K562 (cell line): Measurements from ENCODE around the gene DHRS12. TPM values are rescaled to one million over a fixed set of nuclear protein-coding genes. Genes with fewer than 3 reads are reported as not detected.

Experiments used
- ATAC-seq: fragments of 200-7000 bp; cut with Tn5 transposase; 3 replicates; pipeline ENCODE4 v1.9.1; 2020; ENCODE audit warnings: moderate library complexity
- BruUV-seq: library from RNA; stranded (reverse); fragments of 400-500 nt; replicated peaks from 2 replicates; lab custom pipeline; 2021; lab: Mats Ljungman, UMichigan
- CTCF ChIA-PET: fragments of 300-600 bp; formaldehyde crosslinking; extraction: SDS; loops from one replicate; lab custom pipeline; 2021; ENCODE audit warnings: low intra/inter-chr PET ratio; lab: Yijun Ruan, JAX
- POLR2A ChIA-PET: fragments of 300-600, 350-650 bp; sonication (Branson Sonifier 250); formaldehyde crosslinking; extraction: SDS; loops from one replicate; lab custom pipeline; 2021; ENCODE audit warnings: antibody characterized with exemption, inconsistent platforms; lab: Yijun Ruan, JAX
- DNase-seq, 4 experiments: peaks; one replicate each; pipeline versions ENCODE4 v3.0.0 to v3.0.0-alpha.2; 2011 to 2018; ENCODE audit warnings: low spot score in 3 of 4, mixed read lengths in 3 of 4; ENCODE audit errors: extremely low read depth in 1 of 4
- FAIRE-seq: peaks from 2 replicates; lab custom pipeline; 2011; peaks lifted over from hg19 to GRCh38; lab: Jason Lieb, UNC
- H2AFZ ChIP-seq: 2 replicates; pipeline ENCODE4 v1.6.0; 2011; ENCODE audit warnings: low read depth, low read length, control low read depth, inconsistent platforms
- H3K27ac ChIP-seq: fragments of 200-600 bp; 3 replicates; pipeline ENCODE4 v1.8.0; 2011; ENCODE audit warnings: low read depth, mild to moderate bottlenecking, control low read depth, inconsistent platforms, low read length, moderate library complexity, mixed read lengths; ENCODE audit errors: extremely low read depth
- H3K27me3 ChIP-seq, 2 experiments: fragments of 300-600 bp in 1 of 2; 2 replicates in 1 of 2; 3 replicates in 1 of 2; pipeline versions ENCODE4 v1.6.0 to v1.8.0; 2011; ENCODE audit warnings: inconsistent platforms in 2 of 2, low read length in 2 of 2, mild to moderate bottlenecking in 1 of 2, mixed read lengths in 1 of 2, moderate library complexity in 1 of 2; ENCODE audit not compliant: control insufficient read depth in 2 of 2, insufficient read depth in 2 of 2
- H3K36me3 ChIP-seq: fragments of 300-600 bp; 3 replicates; pipeline ENCODE4 v1.8.0; 2011; ENCODE audit warnings: mild to moderate bottlenecking, low read length, inconsistent platforms; ENCODE audit not compliant: control insufficient read depth, insufficient read depth
- H3K4me1 ChIP-seq, 2 experiments: fragments of 200-600 bp in 1 of 2; replicated peaks in 1 of 2; 2 replicates in 1 of 2; 3 replicates in 1 of 2; pipeline versions ENCODE4 v1.5.1 to v1.8.0; 2011; ENCODE audit warnings: inconsistent platforms in 2 of 2, low read length in 2 of 2, mild to moderate bottlenecking in 1 of 2, mixed read lengths in 1 of 2, moderate library complexity in 1 of 2; ENCODE audit not compliant: control insufficient read depth in 2 of 2, insufficient read depth in 2 of 2
- H3K4me2 ChIP-seq: 2 replicates; pipeline ENCODE4 v1.6.1; 2011; ENCODE audit warnings: low read length, control low read depth, inconsistent platforms, mixed read lengths; ENCODE audit not compliant: insufficient read depth
- H3K4me3 ChIP-seq: fragments of 200-600 bp; sonication (generic), shearing (Covaris generic); 2 replicates; pipeline ENCODE4 v1.5.1; 2016; ENCODE audit warnings: control low read depth, inconsistent platforms
- H3K79me2 ChIP-seq: fragments of 200-600 bp; 3 replicates; pipeline ENCODE4 v1.8.0; 2011; ENCODE audit warnings: low read length, inconsistent platforms; ENCODE audit not compliant: control insufficient read depth, insufficient read depth
- H3K9ac ChIP-seq, 2 experiments: 2 replicates each; pipeline versions ENCODE4 v1.6.0 to v1.6.1; 2011; ENCODE audit warnings: low read depth in 2 of 2, low read length in 2 of 2, control low read depth in 1 of 2, inconsistent platforms in 1 of 2, mild to moderate bottlenecking in 1 of 2, mixed read lengths in 1 of 2; ENCODE audit not compliant: insufficient read depth in 1 of 2
- H3K9me1 ChIP-seq: one replicate; pipeline ENCODE4 v1.6.0; 2011; ENCODE audit warnings: inconsistent platforms, mild to moderate bottlenecking, low read length, moderate library complexity; ENCODE audit not compliant: control insufficient read depth, insufficient read depth
- H3K9me3 ChIP-seq: replicated peaks from 2 replicates; pipeline ENCODE4 v1.5.1; 2011; ENCODE audit warnings: low read depth, low read length, inconsistent platforms; ENCODE audit not compliant: control insufficient read depth, insufficient read depth
- H4K20me1 ChIP-seq: replicated peaks from 2 replicates; pipeline ENCODE4 v1.6.1; 2011; ENCODE audit warnings: low read length, inconsistent platforms, mixed read lengths; ENCODE audit not compliant: control insufficient read depth, insufficient read depth
- ERF ChIP-seq: fragments of 450-650 bp; formaldehyde crosslinking; IDR thresholded peaks from 2 replicates; pipeline ENCODE4 v1.4.0; 2020; ENCODE audit warnings: mild to moderate bottlenecking, mixed read lengths
- HDAC2 ChIP-seq: fragments of 450-650 bp; IDR thresholded peaks from 2 replicates; pipeline ENCODE4 v1.6.1; 2016; ENCODE audit warnings: mild to moderate bottlenecking
- POLR2A ChIP-seq: fragments of 450-650 bp; conservative IDR thresholded peaks from 2 replicates; pipeline ENCODE4 v1.6.1; 2016
- POLR2G ChIP-seq: fragments of 200-400 bp; formaldehyde crosslinking; IDR thresholded peaks from 2 replicates; pipeline ENCODE4 v1.6.1; 2017; ENCODE audit warnings: low read depth, mild to moderate bottlenecking, antibody characterized with exemption, low read length, moderate library complexity
- SMARCA5 ChIP-seq: fragments of 450-650 bp; IDR thresholded peaks from 2 replicates; pipeline ENCODE4 v1.6.1; 2016
- ZNF445 ChIP-seq: fragments of 250-450 bp; sonication (Bioruptor Pico); IDR thresholded peaks from 2 replicates; pipeline ENCODE4 v1.4.0; 2020; ENCODE audit warnings: low read depth, mild to moderate bottlenecking, moderate library complexity
- ZNF668 ChIP-seq: fragments of 250-450 bp; sonication (Bioruptor Pico); IDR thresholded peaks from 2 replicates; pipeline ENCODE4 v1.8.0; 2022; ENCODE audit warnings: mild to moderate bottlenecking, inconsistent platforms
- WGBS: fragments of 100-300 bp; shearing (Covaris generic); methylation state at CpG from one replicate; pipeline ENCODE4 v1.1.6; 2016; ENCODE audit warnings: low coverage, mixed read lengths; ENCODE audit not compliant: insufficient coverage; ENCODE audit errors: missing lambda C conversion rate; 5-methylcytosine and 5-hydroxymethylcytosine counted together
- in situ Hi-C: fragments of 300-500 bp; cut with MboI; formaldehyde crosslinking; loops from 4 replicates; pipeline ENCODE4 v1.15.0; 2018; ENCODE audit warnings: inconsistent platforms, mixed read lengths
- intact Hi-C: fragments of 100-400 bp; cut with micrococcal nuclease; formaldehyde crosslinking; loops from 2 replicates; pipeline ENCODE4 v1.14.2; 2022
- polyA plus RNA-seq, 8 experiments: library from polyadenylated mRNA; depleted of rRNA in 4 of 8; stranded (reverse) in 5 of 8; unstranded in 3 of 8; fragments of >200 nt; fragmentation: Nextera tagmentation in 2 of 8; fragmentation: Illumina TruSeq in 1 of 8; extraction: Ambion mirVana in 2 of 8; extraction: Trizol in 1 of 8; gene quantifications; 2 replicates each; pipeline versions ENCODE4 v1.2.1 to v1.2.3, GENCODE V29; 2011 to 2014; ENCODE audit warnings: inconsistent platforms in 1 of 8, missing spikeins in 1 of 8
- total RNA-seq, 7 experiments: library from RNA; depleted of rRNA in 6 of 7; stranded (reverse); fragments of >200 nt in 6 of 7; fragmentation: Illumina TruSeq in 2 of 7; extraction: Trizol in 2 of 7; gene quantifications; 2 replicates each; pipeline versions ENCODE4 v1.2.1 to v1.2.3, GENCODE V29; 2011 to 2021; ENCODE audit warnings: low replicate concordance in 1 of 7
- TF ChIP-seq, protein P1 (sequence below), 2 experiments: fragments of 150-350 bp in 1 of 2; IDR thresholded peaks; 2 replicates each; pipeline ENCODE4 v1.6.1; 2012 to 2016; ENCODE audit warnings: low read depth in 2 of 2, low read length in 2 of 2, mild to moderate bottlenecking in 1 of 2, moderate library complexity in 1 of 2

The DHRS12 gene
- total and polyA plus RNA-seq, 9 of the 15 experiments (the other 6 are each of a cell fraction or from before 2014, with no cell fraction given) = 0.62 to 2.7 (median 0.98) TPM

- DNase-seq (no peak), ATAC-seq (no peak), FAIRE-seq (no peak)
- ChIA-PET CTCF (no interaction called here), POLR2A (interaction anchor here (1.2 kb wide), 1 partner anchor 19 kb away, joined by 3 read pairs; no protein-coding TSS in a partner anchor)
- Histone ChIP-seq H3K9me1 (no peaks in the 10 kb centered on the region), H3K4me2 (no peak overlapping the region), H3K79me2 (no peaks in the 10 kb centered on the region), H3K27ac (no peak overlapping the region), H3K36me3 (no peaks in the 10 kb centered on the region), H3K9ac (no peak overlapping the region), H3K9me3 (no peaks in the 10 kb centered on the region), H3K4me1 (peaks cover 0 to 3% of the 10 kb centered on the region in 2 experiments; a peak in 2 of 5 replicates), H4K20me1 (no peaks in the 10 kb centered on the region), H2AFZ (no peak overlapping the region), H3K27me3 (no peaks in the 10 kb centered on the region), H3K4me3 (no peak overlapping the region)
- 58% methylated on average over 5 of the region's 11 CpGs for whole genome bisulfite sequencing
- BruUV-seq = no TSS peak
- in situ Hi-C loops = no loop called here
- intact Hi-C loops = no loop called here
- 0 out of 2 replicates have a peak, but pooled peaks have one; percentile 30 for TF ChIP-seq POLR2G
- no peak for TF ChIP-seq SMARCA5
These were observed 33.1 kb downstream of the DHRS12 start for GRCh38 chr13:51770681-51771417.

DNA sequence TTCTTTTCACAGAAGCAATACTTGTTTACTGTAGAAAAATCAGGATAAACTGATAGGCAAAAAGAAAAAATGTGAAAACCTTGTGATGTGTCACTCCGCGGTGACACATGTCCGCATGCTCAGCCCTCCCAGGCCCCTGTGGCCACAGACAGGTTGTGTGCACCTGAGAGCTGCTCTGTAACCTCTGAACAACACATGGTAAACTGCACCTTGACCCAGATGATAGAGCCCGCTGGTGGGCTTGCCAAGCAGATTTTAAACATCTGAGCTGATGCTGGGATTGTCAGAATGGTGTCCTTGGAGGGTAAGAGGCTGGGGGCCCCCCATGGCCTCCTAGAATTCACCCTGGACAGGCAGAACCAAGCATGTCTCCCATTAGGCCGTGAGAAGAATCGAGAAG lies 33.8 kb downstream of the DHRS12 start:
- no peak overlapping the region for H3K27ac ChIP-seq
- no peak overlapping the region for H3K9ac ChIP-seq
- ATAC-seq = no peak
- ChIA-PET CTCF (no interaction called here), POLR2A (no interaction called here)
- DNase-seq = no peak
- in situ Hi-C loops = no loop called here
- no peak overlapping the region for H3K4me3 ChIP-seq
- no peaks in the 10 kb centered on the region for H4K20me1 ChIP-seq
- intact Hi-C loops = no loop called here
- H3K79me2 ChIP-seq = no peaks in the 10 kb centered on the region
- no peaks in the 10 kb centered on the region for H3K36me3 ChIP-seq
- BruUV-seq = no TSS peak
- peaks cover 0 to 3% of the 10 kb centered on the region in 2 experiments; a peak in 2 of 5 replicates for H3K4me1 ChIP-seq
- H3K9me1 ChIP-seq = no peaks in the 10 kb centered on the region
- H2AFZ ChIP-seq = no peak overlapping the region
- no peaks in the 10 kb centered on the region for H3K9me3 ChIP-seq
- H3K27me3 ChIP-seq = no peaks in the 10 kb centered on the region
- H3K4me2 ChIP-seq = no peak overlapping the region
- 56% methylated on average over 6 of the region's 6 CpGs for WGBS
- FAIRE-seq = no peak
- no peak for TF ChIP-seq ZNF668 (CRISPR knock-in tag)
- TF ChIP-seq ZNF445 = no peak
- no peak for TF ChIP-seq ERF (CRISPR knock-in tag)
- TF ChIP-seq HDAC2 = no peak
- TF ChIP-seq, protein P1, sequence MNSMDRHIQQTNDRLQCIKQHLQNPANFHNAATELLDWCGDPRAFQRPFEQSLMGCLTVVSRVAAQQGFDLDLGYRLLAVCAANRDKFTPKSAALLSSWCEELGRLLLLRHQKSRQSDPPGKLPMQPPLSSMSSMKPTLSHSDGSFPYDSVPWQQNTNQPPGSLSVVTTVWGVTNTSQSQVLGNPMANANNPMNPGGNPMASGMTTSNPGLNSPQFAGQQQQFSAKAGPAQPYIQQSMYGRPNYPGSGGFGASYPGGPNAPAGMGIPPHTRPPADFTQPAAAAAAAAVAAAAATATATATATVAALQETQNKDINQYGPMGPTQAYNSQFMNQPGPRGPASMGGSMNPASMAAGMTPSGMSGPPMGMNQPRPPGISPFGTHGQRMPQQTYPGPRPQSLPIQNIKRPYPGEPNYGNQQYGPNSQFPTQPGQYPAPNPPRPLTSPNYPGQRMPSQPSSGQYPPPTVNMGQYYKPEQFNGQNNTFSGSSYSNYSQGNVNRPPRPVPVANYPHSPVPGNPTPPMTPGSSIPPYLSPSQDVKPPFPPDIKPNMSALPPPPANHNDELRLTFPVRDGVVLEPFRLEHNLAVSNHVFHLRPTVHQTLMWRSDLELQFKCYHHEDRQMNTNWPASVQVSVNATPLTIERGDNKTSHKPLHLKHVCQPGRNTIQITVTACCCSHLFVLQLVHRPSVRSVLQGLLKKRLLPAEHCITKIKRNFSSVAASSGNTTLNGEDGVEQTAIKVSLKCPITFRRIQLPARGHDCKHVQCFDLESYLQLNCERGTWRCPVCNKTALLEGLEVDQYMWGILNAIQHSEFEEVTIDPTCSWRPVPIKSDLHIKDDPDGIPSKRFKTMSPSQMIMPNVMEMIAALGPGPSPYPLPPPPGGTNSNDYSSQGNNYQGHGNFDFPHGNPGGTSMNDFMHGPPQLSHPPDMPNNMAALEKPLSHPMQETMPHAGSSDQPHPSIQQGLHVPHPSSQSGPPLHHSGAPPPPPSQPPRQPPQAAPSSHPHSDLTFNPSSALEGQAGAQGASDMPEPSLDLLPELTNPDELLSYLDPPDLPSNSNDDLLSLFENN (IDR thresholded peaks at IDR 0.05; ENCODE audit: low read depth in 2 of 2, low read length in 2 of 2) = no peak
- TF ChIP-seq POLR2A = no peak
